ENCODE results near the gene OR10A3.

DNA sequence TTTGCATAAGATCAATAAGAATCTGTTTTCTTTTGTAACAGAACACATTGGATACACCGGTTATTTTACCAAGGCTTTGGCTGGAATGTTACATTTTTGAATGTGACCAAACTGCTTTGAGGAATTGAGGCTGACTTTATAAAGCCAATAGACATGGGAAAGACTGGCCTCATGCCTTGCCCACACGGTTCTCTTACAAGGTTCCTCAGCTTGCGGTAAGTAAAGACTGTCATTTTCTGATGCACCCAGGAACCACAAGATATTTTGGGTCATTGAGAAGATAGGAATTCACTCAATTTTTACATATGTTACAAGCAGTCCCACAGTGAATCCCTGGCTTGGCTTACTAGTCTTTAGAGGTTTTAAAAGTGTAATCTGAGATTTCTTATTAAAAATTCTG lies 34.4 kb downstream of the OR10A3 start:
- TF ChIP-seq POLR2A (IDR thresholded peaks at IDR 0.05; ENCODE audit: low read length) (no peak), GATA1 (IDR thresholded peaks at IDR 0.05; ENCODE audit: low read depth, low read length) (no peak)

Measured in erythroblast (primary cell).